Spleen (tissue), 11 donors: ENCODE results near the gene UBN1. TPM values are rescaled to one million over a fixed set of nuclear protein-coding genes. Genes with fewer than 3 reads are reported as not detected.

Experiments used
- DNase-seq: peaks from one replicate; pipeline ENCODE4 v3.0.0-alpha.2; 2020
- H3K27ac ChIP-seq, 8 donors: fragments of 200-600 bp; sonication (generic) in 7 of 8; 1 replicate in 4 of 8; 2 replicates in 4 of 8; pipeline versions ENCODE4 v1.5.0 to v1.8.0; 2016 to 2021; ENCODE audit warnings: inconsistent platforms in 4 of 8, mild to moderate bottlenecking in 4 of 8, moderate library complexity in 1 of 8
- H3K27me3 ChIP-seq, 7 donors: fragments of 200-600 bp; sonication (generic) in 6 of 7; replicated peaks in 1 of 7; 1 replicate in 4 of 7; 2 replicates in 3 of 7; pipeline versions ENCODE4 v1.5.0 to v1.8.0; 2016 to 2021; ENCODE audit warnings: inconsistent platforms in 3 of 7, mild to moderate bottlenecking in 1 of 7
- H3K36me3 ChIP-seq, 6 donors: fragments of 200-600 bp; sonication (generic) in 5 of 6; 1 replicate in 4 of 6; 2 replicates in 2 of 6; pipeline versions ENCODE4 v1.5.0 to v1.8.0; 2016 to 2021; ENCODE audit warnings: inconsistent platforms in 2 of 6
- H3K4me1 ChIP-seq, 6 donors: fragments of 200-600 bp; sonication (generic) in 5 of 6; 1 replicate in 3 of 6; 2 replicates in 3 of 6; pipeline versions ENCODE4 v1.5.0 to v1.8.0; 2016 to 2021; ENCODE audit warnings: inconsistent platforms in 3 of 6
- H3K4me3 ChIP-seq, 8 donors: fragments of 200-600 bp; sonication (generic) in 7 of 8; 1 replicate in 4 of 8; 2 replicates in 4 of 8; pipeline versions ENCODE4 v1.5.0 to v1.8.0; 2016 to 2021; ENCODE audit warnings: inconsistent platforms in 4 of 8, mild to moderate bottlenecking in 4 of 8, moderate library complexity in 2 of 8
- H3K9me3 ChIP-seq, 8 donors: fragments of 200-600 bp; sonication (generic) in 7 of 8; 1 replicate in 4 of 8; 2 replicates in 4 of 8; pipeline versions ENCODE4 v1.5.0 to v1.8.0; 2016 to 2021; ENCODE audit warnings: inconsistent platforms in 4 of 8
- CTCF ChIP-seq, 11 experiments: fragments of 200-600 bp in 7 of 11; fragments of 450-650 bp in 4 of 11; sonication (generic) in 4 of 11; IDR thresholded peaks in 8 of 11; conservative IDR thresholded peaks in 3 of 11; 1 replicate in 7 of 11; 2 replicates in 4 of 11; pipeline versions ENCODE4 v1.4.0 to v1.8.0; 2016 to 2021; ENCODE audit warnings: antibody characterized with exemption in 11 of 11, inconsistent platforms in 4 of 11, mild to moderate bottlenecking in 1 of 11
- POLR2A ChIP-seq, 3 donors: fragments of 450-650 bp; IDR thresholded peaks; one replicate each; pipeline ENCODE4 v1.5.1; 2017; ENCODE audit warnings: antibody characterized with exemption in 3 of 3, mild to moderate bottlenecking in 1 of 3
- POLR2AphosphoS5 ChIP-seq, 3 donors: sonication (generic); formaldehyde crosslinking; IDR thresholded peaks; one replicate each; pipeline ENCODE4 v1.5.1; 2017; ENCODE audit warnings: antibody characterized with exemption in 3 of 3
- WGBS, 5 donors: extraction: QIAGEN DNeasy Blood & Tissue Kit in 3 of 5; methylation state at CpG; one replicate each; pipeline versions ENCODE4 v1.1.5 to v1.1.7; 2013 to 2018; 5-methylcytosine and 5-hydroxymethylcytosine counted together
- intact Hi-C: fragments of 100-400 bp; cut with DNase I; formaldehyde crosslinking; loops from one replicate; pipeline ENCODE4 v1.15.0; 2023; ENCODE audit warnings: low total_unique reads
- polyA plus RNA-seq, 3 donors: library from polyadenylated mRNA; stranded (reverse); fragments of 200-250 nt; gene quantifications; one replicate each; pipeline ENCODE4 v1.2.1, GENCODE V29; 2013
- total RNA-seq, 7 donors: library from RNA; depleted of rRNA in 3 of 7; stranded (reverse); fragments of >200 nt in 3 of 7; fragmentation: NEBNext Ultra II Directional in 4 of 7; extraction: Animal tissue kit (Norgen Biotek cat#: 25700) in 4 of 7; gene quantifications; one replicate each; pipeline versions ENCODE4 v1.1.0 to v1.2.1, GENCODE V29; 2016 to 2021
- donor health status: healthy with polysubstance abuse.
- donor health status: DM: no; HTN: no; CAD: no; lungs with moderate emphysema.
- donor health status: DM: no; HTN: no; CAD: no.
- donor health status: Bipolar disorder and iron deficiency.
- donor health status: healthy.
- donor health status: DM: no; HTN: no; CAD: no.
- donor health status: DM: yes; HTN: yes; CAD: no.

Gene UBN1
- total and polyA plus RNA-seq, 10 donors: 4.8 to 69.4 (median 52.2) TPM

GRCh38 chr16:4897328-4897727 lies 50.0 kb downstream of the UBN1 start:
- Histone ChIP-seq H3K27me3 (peaks cover 0 to 31% (median 0%) of the 10 kb centered on the region in 7 donors), H3K4me3 (no peak overlapping the region), H3K36me3 (no peaks in the 10 kb centered on the region), H3K9me3 (peaks cover 0 to 9% (median 2%) of the 10 kb centered on the region in 8 donors), H3K27ac (no peak overlapping the region), H3K4me1 (peaks cover 0 to 7% (median 0%) of the 10 kb centered on the region in 6 donors)
- TF ChIP-seq POLR2AphosphoS5 (IDR thresholded peaks at IDR 0.05): no peak
- TF ChIP-seq POLR2A (IDR thresholded peaks at IDR 0.05): no peak
- 90 to 93% (median 92%) methylated on average over 7 of the region's 7 CpGs for WGBS, 5 donors
- no peak for DNase-seq
- intact Hi-C loops: no loop called here

GRCh38 chr16:4898811-4899473 lies 51.7 kb downstream of the UBN1 start:
- no peaks in the 10 kb centered on the region for H3K36me3 ChIP-seq
- no peak overlapping the region for H3K27ac ChIP-seq
- peaks cover 0 to 9% (median 2%) of the 10 kb centered on the region in 8 donors for H3K9me3 ChIP-seq
- intact Hi-C loops: no loop called here
- H3K27me3 ChIP-seq: peaks cover 0 to 47% (median 4%) of the 10 kb centered on the region in 7 donors
- no peak for DNase-seq
- no peaks in the 10 kb centered on the region for H3K4me1 ChIP-seq
- TF ChIP-seq CTCF (IDR thresholded peaks at IDR 0.05 in 8 of 11, conservative IDR thresholded peaks at IDR 0.05 in 3 of 11): no peak
- no peak for TF ChIP-seq POLR2A (IDR thresholded peaks at IDR 0.05)
- TF ChIP-seq POLR2AphosphoS5 (IDR thresholded peaks at IDR 0.05): no peak
- no peak overlapping the region for H3K4me3 ChIP-seq
- 90 to 95% (median 90%) methylated on average over 13 to 28 of the region's 28 CpGs for WGBS, 5 donors

- Histone ChIP-seq H3K27ac (no peak overlapping the region), H3K4me1 (no peaks in the 10 kb centered on the region), H3K36me3 (no peaks in the 10 kb centered on the region), H3K9me3 (peaks cover 0 to 9% (median 2%) of the 10 kb centered on the region in 8 donors), H3K27me3 (peaks cover 0 to 52% (median 5%) of the 10 kb centered on the region in 7 donors), H3K4me3 (no peak overlapping the region)
- DNase-seq: no peak
- 79 to 88% (median 86%) methylated on average over 6 of the region's 6 CpGs for WGBS, 5 donors
- intact Hi-C loops: no loop called here
- TF ChIP-seq POLR2A (IDR thresholded peaks at IDR 0.05) (no peak), POLR2AphosphoS5 (IDR thresholded peaks at IDR 0.05) (no peak), CTCF (IDR thresholded peaks at IDR 0.05 in 8 of 11, conservative IDR thresholded peaks at IDR 0.05 in 3 of 11) (no peak)
Observed at GRCh38 chr16:4899474-4899846, 52.2 kb downstream of the UBN1 start.

- TF ChIP-seq POLR2A (IDR thresholded peaks at IDR 0.05) (no peak), CTCF (IDR thresholded peaks at IDR 0.05 in 8 of 11, conservative IDR thresholded peaks at IDR 0.05 in 3 of 11) (no peak), POLR2AphosphoS5 (IDR thresholded peaks at IDR 0.05) (no peak)
- Histone ChIP-seq H3K36me3 (no peaks in the 10 kb centered on the region), H3K4me3 (no peak overlapping the region), H3K27me3 (peaks cover 0 to 58% (median 5%) of the 10 kb centered on the region in 7 donors), H3K4me1 (no peaks in the 10 kb centered on the region), H3K27ac (no peak overlapping the region), H3K9me3 (peaks cover 0 to 9% (median 2%) of the 10 kb centered on the region in 8 donors)
- WGBS, 5 donors: 24 to 45% (median 33%) methylated on average over 7 to 8 of the region's 8 CpGs
- no peak for DNase-seq
- intact Hi-C loops: no loop called here
Observed at GRCh38 chr16:4900036-4900435, 52.8 kb downstream of the UBN1 start.
